GM12878 (cell line): ENCODE measurements around the gene FJX1. TPM values are rescaled to one million over a fixed set of nuclear protein-coding genes. Genes with fewer than 3 reads are reported as not detected.

Experiments used
- ATAC-seq: fragments of 200-7000 bp; cut with Tn5 transposase; 3 replicates; pipeline ENCODE4 v1.9.1; 2020; ENCODE audit warnings: mild to moderate bottlenecking, moderate library complexity
- BruUV-seq: library from RNA; stranded (reverse); fragments of 400-500 nt; replicated peaks from 2 replicates; lab custom pipeline; 2021; lab: Mats Ljungman, UMichigan
- CTCF ChIA-PET: fragments of 300-600 bp; sonication (Branson Sonifier 250); formaldehyde crosslinking; extraction: SDS; loops from one replicate; lab custom pipeline; 2021; ENCODE audit warnings: inconsistent platforms; lab: Yijun Ruan, JAX
- POLR2A ChIA-PET: fragments of 350-600 bp; formaldehyde crosslinking; extraction: SDS; loops from one replicate; lab custom pipeline; 2021; ENCODE audit warnings: inconsistent platforms; lab: Charles Lee
- RAD21 ChIA-PET: fragments of 300-600 bp; sonication (Branson Sonifier 250); formaldehyde crosslinking; loops from one replicate; lab custom pipeline; 2023; ENCODE audit warnings: antibody characterized with exemption; ENCODE audit not compliant: unreplicated experiment; lab: Charles Lee
- SMC1A ChIA-PET: fragments of 300-600 bp; sonication (Branson Sonifier 250); formaldehyde crosslinking; loops from one replicate; lab custom pipeline; 2023; ENCODE audit not compliant: unreplicated experiment, uncharacterized antibody; lab: Charles Lee
- DNase-seq: peaks from one replicate; pipeline ENCODE4 v3.0.0-alpha.2; 2011; ENCODE audit warnings: low read depth, low spot score
- FAIRE-seq: peaks from 3 replicates; lab custom pipeline; 2011; peaks lifted over from hg19 to GRCh38; lab: Jason Lieb, UNC
- H2AFZ ChIP-seq: 2 replicates; pipeline ENCODE4 v1.6.0; 2011; ENCODE audit warnings: low read depth, low read length, control low read depth; ENCODE audit not compliant: control insufficient read depth
- H3K27ac ChIP-seq: 2 replicates; pipeline ENCODE4 v1.5.1; 2011; ENCODE audit warnings: control low read depth; ENCODE audit not compliant: control insufficient read depth, insufficient read depth
- H3K27me3 ChIP-seq, 2 experiments: replicated peaks in 1 of 2; 2 replicates each; pipeline versions ENCODE4 v1.6.0 to v1.6.1; 2011; ENCODE audit warnings: low read length in 1 of 2; ENCODE audit not compliant: control insufficient read depth in 2 of 2, insufficient read depth in 2 of 2
- H3K36me3 ChIP-seq, 2 experiments: 2 replicates each; pipeline ENCODE4 v1.5.1; 2011; ENCODE audit warnings: low read length in 1 of 2; ENCODE audit not compliant: control insufficient read depth in 2 of 2, insufficient read depth in 2 of 2
- H3K4me1 ChIP-seq: 2 replicates; pipeline ENCODE4 v1.6.1; 2011; ENCODE audit warnings: mild to moderate bottlenecking, low read length, moderate library complexity, mixed read lengths; ENCODE audit not compliant: control insufficient read depth, insufficient read depth
- H3K4me2 ChIP-seq: 2 replicates; pipeline ENCODE4 v1.6.0; 2011; ENCODE audit warnings: control low read depth; ENCODE audit not compliant: control insufficient read depth, insufficient read depth
- H3K4me3 ChIP-seq: fragments of 200-600 bp; sonication (generic); 2 replicates; pipeline ENCODE4 v1.5.1; 2016
- H3K79me2 ChIP-seq: 2 replicates; pipeline ENCODE4 v1.6.0; 2011; ENCODE audit warnings: low read length; ENCODE audit not compliant: control insufficient read depth, insufficient read depth
- H3K9ac ChIP-seq: 2 replicates; pipeline ENCODE4 v1.8.0; 2011; ENCODE audit warnings: low read length, control low read depth, mixed read lengths; ENCODE audit not compliant: control insufficient read depth, insufficient read depth
- H3K9me3 ChIP-seq: replicated peaks from 3 replicates; pipeline ENCODE4 v1.5.1; 2011; ENCODE audit warnings: mild to moderate bottlenecking, low read length; ENCODE audit not compliant: control insufficient read depth, insufficient read depth
- H4K20me1 ChIP-seq: 2 replicates; pipeline ENCODE4 v1.6.0; 2011; ENCODE audit not compliant: control insufficient read depth, insufficient read depth
- GATAD2B ChIP-seq: fragments of 450-650 bp; conservative IDR thresholded peaks from 2 replicates; pipeline ENCODE4 v1.6.1; 2017; ENCODE audit warnings: low read depth, mild to moderate bottlenecking, moderate library complexity
- IRF4 ChIP-seq: IDR thresholded peaks from 2 replicates; pipeline ENCODE4 v1.6.1; 2011; ENCODE audit warnings: low read depth, low read length
- MEF2A ChIP-seq: IDR thresholded peaks from 2 replicates; pipeline ENCODE4 v1.6.1; 2011; ENCODE audit warnings: low read depth, mild to moderate bottlenecking, low read length, moderate library complexity; ENCODE audit not compliant: insufficient read depth
- PAX5 ChIP-seq: IDR thresholded peaks from 2 replicates; pipeline ENCODE4 v1.6.1; 2011; ENCODE audit warnings: low read depth, low read length, borderline replicate concordance
- RBBP5 ChIP-seq: fragments of 200-600 bp; sonication (generic); conservative IDR thresholded peaks from 2 replicates; pipeline ENCODE4 v1.6.1; 2016
- RFX5 ChIP-seq: IDR thresholded peaks from 2 replicates; pipeline ENCODE4 v1.6.1; 2011; ENCODE audit warnings: low read depth, low read length, improper control_type of control experiment
- SREBF1 ChIP-seq: IDR thresholded peaks from 2 replicates; pipeline ENCODE4 v1.6.1; 2012; ENCODE audit warnings: mild to moderate bottlenecking, low read length
- YBX1 ChIP-seq: fragments of 450-650 bp; IDR thresholded peaks from 2 replicates; pipeline ENCODE4 v1.6.1; 2016; ENCODE audit warnings: antibody characterized with exemption
- WGBS: methylation state at CpG from one replicate; pipeline ENCODE4 v1.1.6; 2016; ENCODE audit warnings: low lambda C conversion rate; ENCODE audit not compliant: insufficient replicate concordance, insufficient coverage; ENCODE audit errors: missing lambda C conversion rate; 5-methylcytosine and 5-hydroxymethylcytosine counted together
- in situ Hi-C: fragments of 300-500 bp; cut with MboI; formaldehyde crosslinking; loops from 9 replicates; pipeline ENCODE4 v1.14.3; 2018; ENCODE audit warnings: mixed read lengths
- intact Hi-C: fragments of 100-400 bp; cut with micrococcal nuclease; formaldehyde crosslinking; loops from one replicate; pipeline ENCODE4 v1.14.2; 2022; ENCODE audit not compliant: unreplicated experiment
- polyA plus RNA-seq, 11 experiments: library from polyadenylated mRNA; depleted of rRNA in 4 of 11; unstranded in 6 of 11; stranded (reverse) in 5 of 11; fragments of >200 nt; fragmentation: Nextera tagmentation in 4 of 11; fragmentation: Illumina TruSeq in 1 of 11; extraction: Ambion mirVana in 4 of 11; extraction: Trizol in 1 of 11; gene quantifications; 1 replicate in 1 of 11; 2 replicates in 10 of 11; pipeline versions ENCODE4 v1.2.1 to v1.2.3, GENCODE V29; 2011 to 2016; ENCODE audit warnings: inconsistent platforms in 2 of 11, missing spikeins in 2 of 11, low read depth in 1 of 11
- total RNA-seq, 4 experiments: library from RNA; depleted of rRNA in 3 of 4; stranded (reverse); fragments of >200 nt in 3 of 4; fragmentation: Illumina TruSeq in 1 of 4; extraction: Trizol in 1 of 4; gene quantifications; 2 replicates each; pipeline versions ENCODE4 v1.2.1 to v1.2.3, GENCODE V29; 2013 to 2021
- TF ChIP-seq, protein P1 (sequence below): IDR thresholded peaks from 2 replicates; pipeline ENCODE4 v1.6.1; 2011; ENCODE audit warnings: borderline replicate concordance, low read depth, mild to moderate bottlenecking, moderate library complexity, low read length; ENCODE audit not compliant: insufficient read depth, poor library complexity, severe bottlenecking
- TF ChIP-seq, protein P2 (sequence below): fragments of 450-650 bp; IDR thresholded peaks from 2 replicates; pipeline ENCODE4 v1.6.1; 2017; ENCODE audit warnings: mild to moderate bottlenecking, low read depth, inconsistent platforms; ENCODE audit not compliant: poor library complexity, severe bottlenecking
- TF ChIP-seq, protein P3 (sequence below): fragments of 450-650 bp; IDR thresholded peaks from 2 replicates; pipeline ENCODE4 v1.6.1; 2017; ENCODE audit warnings: low read depth, mild to moderate bottlenecking, moderate library complexity
- TF ChIP-seq, protein P4 (sequence below): fragments of 450-650 bp; IDR thresholded peaks from 2 replicates; pipeline ENCODE4 v1.6.1; 2016; ENCODE audit warnings: mild to moderate bottlenecking, moderate library complexity, borderline replicate concordance

The FJX1 gene
- total and polyA plus RNA-seq, 10 of the 15 experiments (the other 5 are each of a cell fraction or from before 2014, with no cell fraction given): 1.7 to 26.1 (median 10.0) TPM

DNA sequence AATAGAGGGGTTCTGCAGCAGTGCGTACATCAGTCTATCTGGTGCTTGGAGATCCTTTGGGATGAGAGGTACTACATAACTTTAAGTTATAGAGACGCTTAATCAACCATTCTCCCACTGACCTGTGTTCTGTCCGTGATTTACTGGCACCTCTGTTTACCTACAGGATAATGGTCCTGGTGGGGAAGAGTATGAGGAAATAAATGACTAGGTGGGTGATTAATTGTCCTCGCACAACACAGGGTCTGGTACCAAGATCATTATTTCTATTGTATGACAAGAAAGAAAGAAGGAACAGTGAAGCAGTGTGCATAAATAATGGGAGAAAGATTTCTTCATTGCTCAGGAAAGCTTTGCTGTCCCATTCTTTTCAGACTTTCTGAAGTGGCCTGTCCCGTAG is 32.8 kb upstream of the FJX1 start:
- no peak for ATAC-seq
- Histone ChIP-seq H3K4me1 (no peaks in the 10 kb centered on the region), H3K4me3 (no peak overlapping the region), H3K27ac (no peak overlapping the region), H4K20me1 (no peaks in the 10 kb centered on the region), H3K79me2 (no peaks in the 10 kb centered on the region), H3K9me3 (no peaks in the 10 kb centered on the region), H3K36me3 (no peaks in the 10 kb centered on the region), H3K4me2 (no peak overlapping the region), H3K9ac (no peak overlapping the region), H2AFZ (no peak overlapping the region), H3K27me3 (peaks cover 0 to 6% of the 10 kb centered on the region in 2 experiments; a peak in 1 of 4 replicates)
- BruUV-seq: no TSS peak
- no peak for DNase-seq
- intact Hi-C loops (no loop called here), in situ Hi-C loops (no loop called here)
- ChIA-PET CTCF (no interaction called here), RAD21 (interaction anchor here (0.8 kb wide), 1 partner anchor 83 kb away, joined by 4 read pairs; no protein-coding TSS in a partner anchor), SMC1A (no interaction called here), POLR2A (no interaction called here)
- WGBS: 2% methylated on average over 5 of the region's 5 CpGs
- TF ChIP-seq, protein P1, sequence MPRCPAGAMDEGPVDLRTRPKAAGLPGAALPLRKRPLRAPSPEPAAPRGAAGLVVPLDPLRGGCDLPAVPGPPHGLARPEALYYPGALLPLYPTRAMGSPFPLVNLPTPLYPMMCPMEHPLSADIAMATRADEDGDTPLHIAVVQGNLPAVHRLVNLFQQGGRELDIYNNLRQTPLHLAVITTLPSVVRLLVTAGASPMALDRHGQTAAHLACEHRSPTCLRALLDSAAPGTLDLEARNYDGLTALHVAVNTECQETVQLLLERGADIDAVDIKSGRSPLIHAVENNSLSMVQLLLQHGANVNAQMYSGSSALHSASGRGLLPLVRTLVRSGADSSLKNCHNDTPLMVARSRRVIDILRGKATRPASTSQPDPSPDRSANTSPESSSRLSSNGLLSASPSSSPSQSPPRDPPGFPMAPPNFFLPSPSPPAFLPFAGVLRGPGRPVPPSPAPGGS: no peak
- TF ChIP-seq GATAD2B (no peak), IRF4 (no peak), SREBF1 (no peak), PAX5 (no peak), YBX1 (no peak), RFX5 (no peak), RBBP5 (no peak), MEF2A (no peak)
- TF ChIP-seq, protein P2, sequence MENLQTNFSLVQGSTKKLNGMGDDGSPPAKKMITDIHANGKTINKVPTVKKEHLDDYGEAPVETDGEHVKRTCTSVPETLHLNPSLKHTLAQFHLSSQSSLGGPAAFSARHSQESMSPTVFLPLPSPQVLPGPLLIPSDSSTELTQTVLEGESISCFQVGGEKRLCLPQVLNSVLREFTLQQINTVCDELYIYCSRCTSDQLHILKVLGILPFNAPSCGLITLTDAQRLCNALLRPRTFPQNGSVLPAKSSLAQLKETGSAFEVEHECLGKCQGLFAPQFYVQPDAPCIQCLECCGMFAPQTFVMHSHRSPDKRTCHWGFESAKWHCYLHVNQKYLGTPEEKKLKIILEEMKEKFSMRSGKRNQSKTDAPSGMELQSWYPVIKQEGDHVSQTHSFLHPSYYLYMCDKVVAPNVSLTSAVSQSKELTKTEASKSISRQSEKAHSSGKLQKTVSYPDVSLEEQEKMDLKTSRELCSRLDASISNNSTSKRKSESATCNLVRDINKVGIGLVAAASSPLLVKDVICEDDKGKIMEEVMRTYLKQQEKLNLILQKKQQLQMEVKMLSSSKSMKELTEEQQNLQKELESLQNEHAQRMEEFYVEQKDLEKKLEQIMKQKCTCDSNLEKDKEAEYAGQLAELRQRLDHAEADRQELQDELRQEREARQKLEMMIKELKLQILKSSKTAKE: no peak
- TF ChIP-seq, protein P3, sequence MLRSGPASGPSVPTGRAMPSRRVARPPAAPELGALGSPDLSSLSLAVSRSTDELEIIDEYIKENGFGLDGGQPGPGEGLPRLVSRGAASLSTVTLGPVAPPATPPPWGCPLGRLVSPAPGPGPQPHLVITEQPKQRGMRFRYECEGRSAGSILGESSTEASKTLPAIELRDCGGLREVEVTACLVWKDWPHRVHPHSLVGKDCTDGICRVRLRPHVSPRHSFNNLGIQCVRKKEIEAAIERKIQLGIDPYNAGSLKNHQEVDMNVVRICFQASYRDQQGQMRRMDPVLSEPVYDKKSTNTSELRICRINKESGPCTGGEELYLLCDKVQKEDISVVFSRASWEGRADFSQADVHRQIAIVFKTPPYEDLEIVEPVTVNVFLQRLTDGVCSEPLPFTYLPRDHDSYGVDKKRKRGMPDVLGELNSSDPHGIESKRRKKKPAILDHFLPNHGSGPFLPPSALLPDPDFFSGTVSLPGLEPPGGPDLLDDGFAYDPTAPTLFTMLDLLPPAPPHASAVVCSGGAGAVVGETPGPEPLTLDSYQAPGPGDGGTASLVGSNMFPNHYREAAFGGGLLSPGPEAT: no peak
- TF ChIP-seq, protein P4, sequence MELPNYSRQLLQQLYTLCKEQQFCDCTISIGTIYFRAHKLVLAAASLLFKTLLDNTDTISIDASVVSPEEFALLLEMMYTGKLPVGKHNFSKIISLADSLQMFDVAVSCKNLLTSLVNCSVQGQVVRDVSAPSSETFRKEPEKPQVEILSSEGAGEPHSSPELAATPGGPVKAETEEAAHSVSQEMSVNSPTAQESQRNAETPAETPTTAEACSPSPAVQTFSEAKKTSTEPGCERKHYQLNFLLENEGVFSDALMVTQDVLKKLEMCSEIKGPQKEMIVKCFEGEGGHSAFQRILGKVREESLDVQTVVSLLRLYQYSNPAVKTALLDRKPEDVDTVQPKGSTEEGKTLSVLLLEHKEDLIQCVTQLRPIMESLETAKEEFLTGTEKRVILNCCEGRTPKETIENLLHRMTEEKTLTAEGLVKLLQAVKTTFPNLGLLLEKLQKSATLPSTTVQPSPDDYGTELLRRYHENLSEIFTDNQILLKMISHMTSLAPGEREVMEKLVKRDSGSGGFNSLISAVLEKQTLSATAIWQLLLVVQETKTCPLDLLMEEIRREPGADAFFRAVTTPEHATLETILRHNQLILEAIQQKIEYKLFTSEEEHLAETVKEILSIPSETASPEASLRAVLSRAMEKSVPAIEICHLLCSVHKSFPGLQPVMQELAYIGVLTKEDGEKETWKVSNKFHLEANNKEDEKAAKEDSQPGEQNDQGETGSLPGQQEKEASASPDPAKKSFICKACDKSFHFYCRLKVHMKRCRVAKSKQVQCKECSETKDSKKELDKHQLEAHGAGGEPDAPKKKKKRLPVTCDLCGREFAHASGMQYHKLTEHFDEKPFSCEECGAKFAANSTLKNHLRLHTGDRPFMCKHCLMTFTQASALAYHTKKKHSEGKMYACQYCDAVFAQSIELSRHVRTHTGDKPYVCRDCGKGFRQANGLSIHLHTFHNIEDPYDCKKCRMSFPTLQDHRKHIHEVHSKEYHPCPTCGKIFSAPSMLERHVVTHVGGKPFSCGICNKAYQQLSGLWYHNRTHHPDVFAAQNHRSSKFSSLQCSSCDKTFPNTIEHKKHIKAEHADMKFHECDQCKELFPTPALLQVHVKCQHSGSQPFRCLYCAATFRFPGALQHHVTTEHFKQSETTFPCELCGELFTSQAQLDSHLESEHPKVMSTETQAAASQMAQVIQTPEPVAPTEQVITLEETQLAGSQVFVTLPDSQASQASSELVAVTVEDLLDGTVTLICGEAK: no peak
- FAIRE-seq: no peak
